ENCODE measurements around the gene MAML3. TPM values are rescaled to one million over a fixed set of nuclear protein-coding genes. Genes with fewer than 3 reads are reported as not detected.

MAML3 gene
- total RNA-seq, 1 donor from 2014 or later = 2.7 TPM

DNA sequence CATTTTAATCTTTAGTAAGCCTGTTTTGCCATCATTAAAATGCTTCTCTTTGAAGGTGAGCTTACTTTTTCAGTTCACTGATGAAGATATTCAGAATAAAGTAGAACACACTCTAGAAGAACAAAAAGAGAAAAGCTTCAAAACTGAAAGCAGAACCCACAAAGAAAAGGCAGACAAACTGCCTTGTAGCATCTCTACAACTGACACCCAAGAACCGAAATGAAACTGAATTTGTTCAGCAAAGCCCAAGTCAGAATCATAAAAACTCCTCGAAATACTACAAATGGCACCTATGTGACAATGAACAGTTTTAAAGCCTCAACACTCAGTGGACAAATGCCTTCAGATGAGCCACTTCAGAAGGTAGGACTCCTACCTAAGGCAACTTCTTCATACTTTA is 83.6 kb downstream of the MAML3 start:
- Histone ChIP-seq H3K36me3 (ENCODE audit: control insufficient read depth, insufficient read depth, low read length) (no peaks in the 10 kb centered on the region), H3K27me3 (ENCODE audit: control insufficient read depth, insufficient read depth, low read length) (no peaks in the 10 kb centered on the region), H3K4me3 (ENCODE audit: low read depth, low read length) (no peak overlapping the region)
- DNase-seq (ENCODE audit: low read depth) = no peak
- no peak for TF ChIP-seq CTCF (IDR thresholded peaks at IDR 0.05; ENCODE audit: insufficient read depth, low read length, poor library complexity, severe bottlenecking)

DNA sequence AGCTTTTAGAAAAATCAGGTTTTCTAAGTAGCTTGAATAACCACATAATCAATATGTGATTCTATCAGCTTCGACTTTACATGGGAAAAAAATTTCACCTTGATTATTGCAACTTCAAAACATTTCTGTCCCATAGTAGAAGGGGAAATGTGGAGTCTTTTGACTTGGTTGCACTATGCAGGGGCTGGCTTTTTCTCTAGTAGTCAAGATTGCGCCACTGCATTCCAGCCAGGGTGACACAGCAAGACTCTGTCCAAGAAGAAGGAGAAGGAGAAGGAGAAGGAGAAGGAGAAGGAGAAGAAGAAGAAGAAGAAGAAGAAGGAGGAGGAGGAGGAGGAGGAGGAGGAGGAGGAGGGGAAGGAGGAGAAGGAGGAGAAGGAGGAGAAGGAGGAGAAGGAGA is 84.9 kb downstream of the MAML3 start:
- TF ChIP-seq CTCF (IDR thresholded peaks at IDR 0.05; ENCODE audit: insufficient read depth, low read length, poor library complexity, severe bottlenecking) = no peak
- Histone ChIP-seq H3K36me3 (ENCODE audit: control insufficient read depth, insufficient read depth, low read length) (no peaks in the 10 kb centered on the region), H3K4me3 (ENCODE audit: low read depth, low read length) (no peak overlapping the region), H3K27me3 (ENCODE audit: control insufficient read depth, insufficient read depth, low read length) (no peaks in the 10 kb centered on the region)
- no peak for DNase-seq (ENCODE audit: low read depth)

DNA sequence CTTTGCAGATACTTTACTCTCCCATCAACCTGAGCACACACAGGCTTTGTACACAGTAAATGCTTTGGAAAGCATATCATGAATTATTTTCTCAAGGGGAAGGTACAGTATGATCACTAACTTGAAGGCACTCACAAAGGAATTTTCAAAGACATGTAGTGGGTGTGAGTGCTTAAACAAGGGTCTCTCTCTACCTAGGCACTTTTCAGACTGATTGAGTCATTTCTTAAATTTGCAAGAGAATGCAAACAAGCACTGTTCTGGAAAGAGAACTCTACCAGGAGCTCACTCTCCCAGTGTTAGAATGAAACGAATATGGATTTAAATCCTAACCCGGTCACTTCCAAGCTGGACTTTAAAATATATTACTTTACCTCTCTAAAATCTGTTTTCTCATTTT is 85.7 kb downstream of the MAML3 start:
- no peaks in the 10 kb centered on the region for H3K27me3 ChIP-seq (ENCODE audit: control insufficient read depth, insufficient read depth, low read length)
- H3K4me3 ChIP-seq (ENCODE audit: low read depth, low read length) = no peak overlapping the region
- no peaks in the 10 kb centered on the region for H3K36me3 ChIP-seq (ENCODE audit: control insufficient read depth, insufficient read depth, low read length)
- no peak for DNase-seq (ENCODE audit: low read depth)
- no peak for TF ChIP-seq CTCF (IDR thresholded peaks at IDR 0.05; ENCODE audit: insufficient read depth, low read length, poor library complexity, severe bottlenecking)

DNA sequence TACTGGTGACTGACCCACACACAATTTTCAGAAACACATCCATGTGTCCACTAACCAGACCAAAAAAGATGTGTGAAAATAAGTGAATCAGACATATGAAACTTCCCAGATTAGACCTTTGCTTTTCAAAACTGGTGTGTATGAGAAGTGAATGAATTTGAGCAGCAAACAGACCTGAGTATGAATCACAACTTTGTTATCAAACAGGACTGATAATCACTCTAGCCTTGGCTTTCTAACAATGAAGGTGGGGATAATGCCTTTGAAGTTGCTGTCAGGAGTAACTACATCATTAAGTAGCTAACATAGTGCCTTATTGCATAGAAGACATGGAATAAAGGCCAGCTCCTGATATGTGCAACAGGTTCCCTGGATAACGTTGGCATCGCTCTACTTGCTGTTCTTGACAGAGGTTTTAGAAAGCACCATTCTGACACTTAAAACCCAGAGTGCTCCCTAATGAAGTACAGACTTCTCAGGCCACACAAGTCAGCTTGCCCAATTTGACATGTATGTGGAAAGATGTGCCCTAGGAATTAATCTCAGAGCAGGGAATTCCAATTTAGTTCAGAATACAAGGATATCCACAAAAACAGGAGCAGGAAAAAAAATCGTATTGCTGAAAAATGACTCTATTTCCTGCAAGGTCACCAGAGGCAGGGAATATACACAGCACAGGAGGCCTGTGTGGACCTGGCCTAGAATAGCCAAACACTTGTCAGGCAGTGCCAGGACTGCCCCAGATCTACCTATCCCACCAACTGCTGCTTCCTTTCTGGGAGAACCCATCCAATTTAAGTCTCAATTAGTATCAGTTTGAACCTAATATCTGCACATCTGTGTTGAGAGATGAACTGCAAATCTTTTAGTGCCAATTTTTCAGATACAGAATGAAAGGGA is 87.7 kb downstream of the MAML3 start:
- H3K36me3 ChIP-seq (ENCODE audit: control insufficient read depth, insufficient read depth, low read length) = no peaks in the 10 kb centered on the region

GRCh38 chr4:140065393-140065792 is 88.6 kb downstream of the MAML3 start:
- TF ChIP-seq CTCF (IDR thresholded peaks at IDR 0.05; ENCODE audit: insufficient read depth, low read length, poor library complexity, severe bottlenecking) = no peak
- DNase-seq (ENCODE audit: low read depth) = no peak
- no peaks in the 10 kb centered on the region for H3K36me3 ChIP-seq (ENCODE audit: control insufficient read depth, insufficient read depth, low read length)
- no peak overlapping the region for H3K4me3 ChIP-seq (ENCODE audit: low read depth, low read length)
- no peaks in the 10 kb centered on the region for H3K27me3 ChIP-seq (ENCODE audit: control insufficient read depth, insufficient read depth, low read length)

More for the DNA sequence above, 87.7 kb downstream of the MAML3 start:
- no peak for DNase-seq (ENCODE audit: low read depth)
- Histone ChIP-seq H3K27me3 (ENCODE audit: control insufficient read depth, insufficient read depth, low read length) (no peaks in the 10 kb centered on the region), H3K4me3 (ENCODE audit: low read depth, low read length) (no peak overlapping the region)
- TF ChIP-seq CTCF (IDR thresholded peaks at IDR 0.05; ENCODE audit: insufficient read depth, low read length, poor library complexity, severe bottlenecking) = no peak

Data from kidney epithelial cell (primary cell).